ENCODE measurements around the gene CARD9. TPM values are rescaled to one million over a fixed set of nuclear protein-coding genes. Genes with fewer than 3 reads are reported as not detected.

CARD9 gene
- total RNA-seq, 1 experiment from 2014 or later = 5.6 TPM

GRCh38 chr9:136318111-136318775 is 55.2 kb downstream of the CARD9 start:
- Histone ChIP-seq H3K9ac (ENCODE audit: extremely low read depth, insufficient read length, low read length) (no peak overlapping the region), H2BK5ac (ENCODE audit: insufficient read length, low read length) (no peak overlapping the region), H3K4me1 (ENCODE audit: insufficient read depth, low read length) (no peaks in the 10 kb centered on the region), H3K4me2 (ENCODE audit: insufficient read depth, insufficient read length, low read length) (no peak overlapping the region), H4K5ac (ENCODE audit: insufficient read length, low read depth, low read length) (no peak overlapping the region), H2BK15ac (ENCODE audit: low read depth, low read length) (no peak overlapping the region), H2BK20ac (ENCODE audit: low read depth, low read length, poor library complexity, severe bottlenecking) (no peak overlapping the region), H3K79me1 (ENCODE audit: insufficient read depth, low read depth, low read length, poor library complexity, severe bottlenecking) (no peaks in the 10 kb centered on the region), H3K56ac (ENCODE audit: insufficient read length, low read depth, low read length) (no peak overlapping the region), H2BK12ac (ENCODE audit: insufficient read length, low read depth, low read length) (no peak overlapping the region), H3K27me3 (ENCODE audit: insufficient read depth, low read length) (no peaks in the 10 kb centered on the region), H3K18ac (ENCODE audit: insufficient read length, low read depth, low read length) (no peak overlapping the region), H3K9me3 (ENCODE audit: control insufficient read depth, low read depth, low read length) (no peaks in the 10 kb centered on the region), H2AFZ (ENCODE audit: low read length) (no peak overlapping the region), H3T11ph (ENCODE audit: low read length) (no peak overlapping the region), H3K27ac (ENCODE audit: insufficient read length, low read depth, low read length) (no peak overlapping the region), H4K8ac (replicated peaks; ENCODE audit: insufficient read length, low read depth, low read length) (no peak overlapping the region), H4K20me1 (ENCODE audit: control insufficient read depth, insufficient read depth, insufficient read length) (no peaks in the 10 kb centered on the region), H3K79me2 (ENCODE audit: insufficient read depth, low read length) (no peaks in the 10 kb centered on the region), H3K14ac (ENCODE audit: insufficient read depth, low read length) (no peak overlapping the region), H3K23ac (ENCODE audit: insufficient read length, low read depth, low read length) (no peak overlapping the region), H3K23me2 (ENCODE audit: insufficient read length, low read depth, low read length, poor library complexity, severe bottlenecking) (no peaks in the 10 kb centered on the region), H4K91ac (ENCODE audit: insufficient read length, low read depth, low read length) (no peak overlapping the region), H2AK5ac (ENCODE audit: insufficient read length, low read length) (no peak overlapping the region), H2BK120ac (ENCODE audit: low read depth, low read length, poor library complexity, severe bottlenecking) (no peak overlapping the region), H3K4ac (ENCODE audit: low read depth, low read length) (no peak overlapping the region)
- Mint-ChIP-seq H3K27ac (peak overlapping the region in 1 of 3 experiments; percentile 31; a peak in 1 of 7 replicates), H3K4me1 (no peaks in the 10 kb centered on the region), H3K36me3 (ENCODE audit: insufficient read depth in 1 of 3, low read depth in 3 of 3) (peaks cover 6 to 19% (median 7%) of the 10 kb centered on the region in 3 experiments; a peak in 6 of 7 replicates), H3K9me3 (peaks cover 15 to 17% of the 10 kb centered on the region in 2 experiments), H3K4me3 (no peak overlapping the region; a peak in 1 of 5 replicates), H3K27me3 (ENCODE audit: low read depth) (peaks cover 5% of the 10 kb centered on the region)
- no peak for TF ChIP-seq CTCF (conservative IDR thresholded peaks at IDR 0.05)
- WGBS (ENCODE audit: extremely low coverage, insufficient read length, low lambda C conversion rate) = no CpG with 5 or more reads among the region's 21 CpGs
- DNase-seq = no peak

All from H9 (cell line).